Endometrial microvascular endothelial cells (primary cell): ENCODE data around the gene L3MBTL4. TPM values are rescaled to one million over a fixed set of nuclear protein-coding genes. Genes with fewer than 3 reads are reported as not detected.

ENCODE experiments used
- in situ Hi-C: cut with HindIII; loops from 2 replicates; pipeline ENCODE4 v1.10.0; 2017; ENCODE audit warnings: low sequenced_read_pairs, low pct_unique_long_range_greater_than_20kb; ENCODE audit errors: inconsistent ontology term
- total RNA-seq: library from RNA; depleted of rRNA; stranded (reverse); fragments of >200 nt; gene quantifications from one replicate; pipeline ENCODE4 v1.2.3, GENCODE V29; 2015; ENCODE audit errors: inconsistent ontology term

The L3MBTL4 gene
- total RNA-seq, 1 donor from 2014 or later, result under 0.01 TPM

- in situ Hi-C loops, result no loop called here
Measured at GRCh38 chr18:5930789-5931188, 483.9 kb downstream of the L3MBTL4 start.

- in situ Hi-C loops, result no loop called here
Measured at GRCh38 chr18:5918205-5918858, 496.4 kb downstream of the L3MBTL4 start.

- in situ Hi-C loops, result no loop called here
Measured at GRCh38 chr18:5914951-5915350, 499.8 kb downstream of the L3MBTL4 start.

GRCh38 chr18:5914016-5914415, 500.7 kb downstream of the L3MBTL4 start:
- in situ Hi-C loops, result no loop called here

- in situ Hi-C loops, result no loop called here
Measured at GRCh38 chr18:5912566-5912965, 502.1 kb downstream of the L3MBTL4 start.

GRCh38 chr18:5909125-5909524, 505.6 kb downstream of the L3MBTL4 start:
- in situ Hi-C loops, result no loop called here
